ENCODE results near the gene CDC20. TPM values are rescaled to one million over a fixed set of nuclear protein-coding genes. Genes with fewer than 3 reads are reported as not detected.

Gene CDC20
- total RNA-seq, 2 donors from 2014 or later: 2.2 to 14.9 TPM

GRCh38 chr1:43319288-43319687, 39.5 kb upstream of the CDC20 start:
- DNase-seq (ENCODE audit: low spot score): no peak
- WGBS: 82% methylated on average over 5 of the region's 5 CpGs

GRCh38 chr1:43319766-43320165, 39.0 kb upstream of the CDC20 start:
- Histone ChIP-seq H3K27me3 (replicated peaks; ENCODE audit: insufficient read depth) (no peaks in the 10 kb centered on the region), H3K27ac (no peak overlapping the region), H3K9me3 (no peaks in the 10 kb centered on the region), H3K4me3 (no peak overlapping the region), H3K4me1 (replicated peaks) (no peaks in the 10 kb centered on the region), H3K36me3 (no peaks in the 10 kb centered on the region)
- DNase-seq (ENCODE audit: low spot score): no peak
- WGBS: 65% methylated on average over 3 of the region's 3 CpGs
- intact Hi-C loops (cut with DNase I): no loop called here
- TF ChIP-seq POLR2AphosphoS5 (IDR thresholded peaks at IDR 0.05) (no peak), CTCF (IDR thresholded peaks at IDR 0.05) (no peak), POLR2A (IDR thresholded peaks at IDR 0.05) (no peak)

More at GRCh38 chr1:43319288-43319687, 39.5 kb upstream of the CDC20 start:
- TF ChIP-seq POLR2AphosphoS5 (IDR thresholded peaks at IDR 0.05) (no peak), POLR2A (IDR thresholded peaks at IDR 0.05) (no peak), CTCF (IDR thresholded peaks at IDR 0.05) (no peak)
- intact Hi-C loops (cut with DNase I): no loop called here
- Histone ChIP-seq H3K9me3 (no peaks in the 10 kb centered on the region), H3K27me3 (replicated peaks; ENCODE audit: insufficient read depth) (no peaks in the 10 kb centered on the region), H3K36me3 (no peaks in the 10 kb centered on the region), H3K27ac (peak overlapping the region in 1 of 2 donors; percentile 33), H3K4me3 (no peak overlapping the region), H3K4me1 (replicated peaks) (no peaks in the 10 kb centered on the region)

GRCh38 chr1:43321331-43321891, 37.4 kb upstream of the CDC20 start:
- 94% methylated on average over 16 of the region's 16 CpGs for WGBS
- DNase-seq (ENCODE audit: low spot score): no peak

GRCh38 chr1:43322506-43322905, 36.3 kb upstream of the CDC20 start:
- H3K36me3 ChIP-seq: no peaks in the 10 kb centered on the region
- DNase-seq (ENCODE audit: low spot score): no peak
- no peak overlapping the region for H3K4me3 ChIP-seq
- no peaks in the 10 kb centered on the region for H3K4me1 ChIP-seq (replicated peaks)
- TF ChIP-seq CTCF (IDR thresholded peaks at IDR 0.05) (no peak), POLR2A (IDR thresholded peaks at IDR 0.05) (no peak), POLR2AphosphoS5 (IDR thresholded peaks at IDR 0.05) (no peak)
- 90% methylated on average over 5 of the region's 5 CpGs for WGBS
- H3K27me3 ChIP-seq (replicated peaks; ENCODE audit: insufficient read depth): no peaks in the 10 kb centered on the region
- H3K9me3 ChIP-seq: no peaks in the 10 kb centered on the region
- H3K27ac ChIP-seq: no peak overlapping the region
- intact Hi-C loops (cut with DNase I): no loop called here

More at GRCh38 chr1:43321331-43321891, 37.4 kb upstream of the CDC20 start:
- H3K27me3 ChIP-seq (replicated peaks; ENCODE audit: insufficient read depth): no peaks in the 10 kb centered on the region
- no peak overlapping the region for H3K4me3 ChIP-seq
- H3K4me1 ChIP-seq (replicated peaks): no peaks in the 10 kb centered on the region
- H3K36me3 ChIP-seq: no peaks in the 10 kb centered on the region
- intact Hi-C loops (cut with DNase I): no loop called here
- TF ChIP-seq POLR2AphosphoS5 (IDR thresholded peaks at IDR 0.05) (no peak), CTCF (IDR thresholded peaks at IDR 0.05) (no peak), POLR2A (IDR thresholded peaks at IDR 0.05) (no peak)
- no peaks in the 10 kb centered on the region for H3K9me3 ChIP-seq
- H3K27ac ChIP-seq: no peak overlapping the region

GRCh38 chr1:43324810-43325209, 34.0 kb upstream of the CDC20 start:
- no peak for DNase-seq (ENCODE audit: low spot score)
- intact Hi-C loops (cut with DNase I): no loop called here

More at GRCh38 chr1:43324810-43325209, 34.0 kb upstream of the CDC20 start:
- Histone ChIP-seq H3K36me3 (no peaks in the 10 kb centered on the region), H3K4me3 (no peak overlapping the region), H3K4me1 (replicated peaks) (no peaks in the 10 kb centered on the region), H3K27ac (no peak overlapping the region), H3K27me3 (replicated peaks; ENCODE audit: insufficient read depth) (no peaks in the 10 kb centered on the region), H3K9me3 (no peaks in the 10 kb centered on the region)
- TF ChIP-seq POLR2A (IDR thresholded peaks at IDR 0.05): no peak
- no peak for TF ChIP-seq CTCF (IDR thresholded peaks at IDR 0.05)
- no peak for TF ChIP-seq POLR2AphosphoS5 (IDR thresholded peaks at IDR 0.05)
- 95% methylated on average over 1 of the region's 1 CpG for WGBS

All from prostate gland (tissue), 2 donors.